GM19193 (cell line): Measurements from ENCODE around the gene ZBED4.

Experiments
- POLR2A ChIP-seq: IDR thresholded peaks from 4 replicates; pipeline ENCODE4 v1.6.1; 2011; ENCODE audit not compliant: insufficient read depth, insufficient read length; ENCODE audit errors: extremely low read depth

ZBED4 gene

GRCh38 chr22:49852898-49853894 is at the start of gene ZBED4:
Gene ZBED4 (plus strand): TSS chr22:49853844. CDS start chr22:49883663, 29,819 bp downstream.
- peak; percentile 80 for TF ChIP-seq POLR2A

- no peak for TF ChIP-seq POLR2A
These were observed 46.5 kb upstream of the ZBED4 start for GRCh38 chr22:49807129-49807528.

GRCh38 chr22:49807780-49808708 is 45.6 kb upstream of the ZBED4 start:
- TF ChIP-seq POLR2A, result no peak

GRCh38 chr22:49810363-49811019 is 43.2 kb upstream of the ZBED4 start:
- TF ChIP-seq POLR2A, result no peak

- no peak for TF ChIP-seq POLR2A
These were observed 42.4 kb upstream of the ZBED4 start for GRCh38 chr22:49811020-49811791.

GRCh38 chr22:49812838-49813237 is 40.8 kb upstream of the ZBED4 start:
- no peak for TF ChIP-seq POLR2A

- no peak for TF ChIP-seq POLR2A
These were observed 39.4 kb upstream of the ZBED4 start for GRCh38 chr22:49814164-49814686.

- TF ChIP-seq POLR2A, result no peak
These were observed 38.8 kb upstream of the ZBED4 start for GRCh38 chr22:49814856-49815255.

GRCh38 chr22:49815641-49816091 is 38.0 kb upstream of the ZBED4 start:
- TF ChIP-seq POLR2A, result no peak

GRCh38 chr22:49817359-49817758 is 36.3 kb upstream of the ZBED4 start:
- no peak for TF ChIP-seq POLR2A

GRCh38 chr22:49820984-49821383 is 32.7 kb upstream of the ZBED4 start:
- no peak for TF ChIP-seq POLR2A

- TF ChIP-seq POLR2A, result no peak
These were observed 30.2 kb upstream of the ZBED4 start for GRCh38 chr22:49823289-49824045.
